ENCODE data around the gene POLL. TPM values are rescaled to one million over a fixed set of nuclear protein-coding genes. Genes with fewer than 3 reads are reported as not detected.
"Not testable (repeated sequence)": the region's sequence is repeated elsewhere in the genome, so short reads cannot be mapped to it uniquely, and the experiment has no call there.

Gene POLL
- polyA plus RNA-seq (2012; ENCODE audit: insufficient read depth, insufficient read length, low read depth), result 27.9 TPM

DNA sequence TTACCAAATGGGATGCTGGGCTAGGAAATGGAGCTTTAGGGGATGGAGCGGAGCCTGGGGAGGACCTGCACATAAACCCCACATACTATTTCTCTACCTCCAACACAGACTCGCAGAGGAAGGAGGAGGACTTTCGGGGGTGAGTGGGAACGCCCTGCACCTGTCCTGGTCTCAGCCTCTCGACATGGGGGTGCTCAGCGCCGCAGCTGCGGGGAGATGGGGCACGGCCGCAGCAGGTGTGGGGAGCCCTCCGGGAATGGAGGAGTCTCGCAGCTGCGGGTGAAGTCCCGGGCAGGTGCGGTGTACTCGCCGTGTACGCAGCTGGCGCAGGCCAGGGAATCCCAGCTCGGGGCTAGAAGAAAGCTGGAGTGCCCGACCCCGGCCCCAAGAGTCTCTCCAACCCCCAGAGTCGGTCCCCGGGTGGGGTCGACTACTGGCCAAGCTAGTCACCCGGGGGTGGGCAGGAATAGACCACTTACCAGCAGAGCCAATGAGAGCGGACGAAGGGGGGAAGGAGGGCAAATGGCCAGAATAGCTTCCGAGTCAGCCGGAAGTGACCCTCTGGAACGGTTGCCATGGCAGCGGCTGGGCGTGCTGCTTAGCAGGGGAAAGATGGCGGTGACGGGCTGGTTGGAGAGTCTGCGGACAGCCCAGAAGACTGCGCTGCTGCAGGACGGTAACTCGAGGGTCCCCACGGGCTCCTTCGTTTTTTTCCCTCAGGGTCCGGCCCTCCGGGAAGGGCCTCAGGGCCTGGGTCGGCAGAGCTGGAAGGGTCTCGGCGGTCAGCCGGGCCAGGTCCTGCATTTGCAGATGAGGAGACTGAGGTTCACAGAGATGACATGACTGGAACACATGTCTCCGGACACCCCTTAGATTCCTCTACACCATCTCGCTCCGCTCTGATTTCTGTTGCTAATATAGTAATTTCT, at the start of gene POLL, which contains the start of gene DPCD:
Gene POLL, minus strand, starts transcription at position 533 of the 929 bp plus-strand sequence. CDS start 897 bp downstream, outside the sequence.
Gene DPCD, plus strand, starts transcription at position 597 of the 929 bp plus-strand sequence. Its CDS starts 16 bp downstream, at position 613.
- peak; percentile 97 for DNase-seq
- Histone ChIP-seq H3K9me3 (no peaks in the 10 kb centered on the region), H3K27me3 (no peaks in the 10 kb centered on the region), H3K36me3 (no peaks in the 10 kb centered on the region), H3K4me3 (ENCODE audit: low read depth, low read length) (peak within 1 kb of the TSS; percentile 92), H3K4me1 (no peaks in the 10 kb centered on the region)
- TF ChIP-seq, protein P1, sequence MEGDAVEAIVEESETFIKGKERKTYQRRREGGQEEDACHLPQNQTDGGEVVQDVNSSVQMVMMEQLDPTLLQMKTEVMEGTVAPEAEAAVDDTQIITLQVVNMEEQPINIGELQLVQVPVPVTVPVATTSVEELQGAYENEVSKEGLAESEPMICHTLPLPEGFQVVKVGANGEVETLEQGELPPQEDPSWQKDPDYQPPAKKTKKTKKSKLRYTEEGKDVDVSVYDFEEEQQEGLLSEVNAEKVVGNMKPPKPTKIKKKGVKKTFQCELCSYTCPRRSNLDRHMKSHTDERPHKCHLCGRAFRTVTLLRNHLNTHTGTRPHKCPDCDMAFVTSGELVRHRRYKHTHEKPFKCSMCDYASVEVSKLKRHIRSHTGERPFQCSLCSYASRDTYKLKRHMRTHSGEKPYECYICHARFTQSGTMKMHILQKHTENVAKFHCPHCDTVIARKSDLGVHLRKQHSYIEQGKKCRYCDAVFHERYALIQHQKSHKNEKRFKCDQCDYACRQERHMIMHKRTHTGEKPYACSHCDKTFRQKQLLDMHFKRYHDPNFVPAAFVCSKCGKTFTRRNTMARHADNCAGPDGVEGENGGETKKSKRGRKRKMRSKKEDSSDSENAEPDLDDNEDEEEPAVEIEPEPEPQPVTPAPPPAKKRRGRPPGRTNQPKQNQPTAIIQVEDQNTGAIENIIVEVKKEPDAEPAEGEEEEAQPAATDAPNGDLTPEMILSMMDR (IDR thresholded peaks at IDR 0.05; ENCODE audit: low read depth, low read length), result no peak

DNA sequence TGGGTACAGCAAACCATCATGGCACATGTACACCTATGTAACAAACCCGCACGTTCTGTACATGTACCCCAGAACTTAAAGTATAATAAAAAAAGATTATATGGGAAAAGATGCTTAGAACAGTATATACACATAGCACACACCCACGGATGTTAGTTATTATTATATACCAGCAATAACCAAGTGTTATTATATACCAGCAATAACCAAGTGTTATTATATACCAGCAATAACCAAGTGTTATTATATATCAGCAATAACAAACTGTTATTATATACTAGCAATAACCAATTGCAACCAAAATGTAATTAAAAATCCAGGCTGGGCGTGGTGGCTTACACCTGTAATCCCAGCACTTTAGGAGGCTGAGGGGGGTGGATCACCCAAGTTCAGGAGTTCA, 45.5 kb upstream of the POLL start:
- not testable (repeated sequence) for H3K27me3 ChIP-seq; H3K4me3 ChIP-seq (ENCODE audit: low read depth, low read length)

DNA sequence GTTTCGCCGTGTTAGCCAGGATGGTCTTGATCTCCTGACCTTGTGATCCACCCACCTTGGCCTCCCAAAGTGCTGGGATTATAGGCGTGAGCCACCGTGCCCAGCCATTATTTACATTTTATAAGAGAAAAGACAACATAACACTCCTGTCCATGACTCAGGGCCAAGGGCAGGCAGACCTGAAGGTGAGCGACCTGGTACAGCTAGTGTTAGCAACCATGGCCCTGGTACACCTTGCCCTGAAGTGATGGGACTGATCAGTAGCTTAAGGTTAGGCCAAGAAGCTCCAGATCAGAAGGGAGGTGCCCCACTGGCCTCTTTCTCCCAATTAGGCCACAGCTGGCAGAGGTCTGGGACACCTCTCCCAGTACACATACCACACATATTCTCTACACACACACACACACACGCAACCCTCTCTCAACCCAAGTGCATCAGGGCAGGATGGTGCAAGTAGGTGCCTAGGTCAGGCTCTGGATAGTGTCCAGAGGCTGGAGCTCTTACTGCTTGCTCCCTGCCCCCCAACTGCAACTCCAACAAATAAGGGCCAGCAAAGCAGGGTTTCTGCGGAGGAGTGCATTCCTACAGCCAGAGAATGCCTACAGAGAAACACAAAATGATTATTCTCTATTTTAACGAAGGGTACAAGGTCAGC, 43.9 kb upstream of the POLL start:
- Histone ChIP-seq H3K27me3 (no peaks in the 10 kb centered on the region), H3K9me3 (no peaks in the 10 kb centered on the region), H3K36me3 (no peaks in the 10 kb centered on the region), H3K4me1 (no peaks in the 10 kb centered on the region), H3K4me3 (ENCODE audit: low read depth, low read length) (no peak overlapping the region)
- TF ChIP-seq, protein P1 (IDR thresholded peaks at IDR 0.05; ENCODE audit: low read depth, low read length), result no peak
- no peak for DNase-seq

More for the DNA sequence above, 45.5 kb upstream of the POLL start:
- not testable (repeated sequence) for H3K9me3 ChIP-seq, DNase-seq, H3K4me1 ChIP-seq, H3K36me3 ChIP-seq

DNA sequence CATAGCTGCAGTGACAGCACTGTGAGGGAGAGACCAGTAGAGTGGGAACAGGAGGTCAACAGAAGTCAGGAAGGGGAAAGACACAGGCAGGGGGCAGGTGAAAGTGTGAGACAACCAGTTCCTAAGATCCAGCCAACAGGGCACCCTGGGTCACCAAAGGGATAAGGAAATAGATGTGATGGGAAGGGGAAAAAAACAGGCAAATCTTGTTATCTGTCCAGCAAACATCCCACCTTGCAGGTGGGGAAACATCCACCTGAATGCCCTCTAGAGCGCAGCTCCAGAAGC, 42.5 kb upstream of the POLL start:
- no peaks in the 10 kb centered on the region for H3K36me3 ChIP-seq
- no peak overlapping the region for H3K4me3 ChIP-seq (ENCODE audit: low read depth, low read length)
- no peak for DNase-seq
- TF ChIP-seq, protein P1 (IDR thresholded peaks at IDR 0.05; ENCODE audit: low read depth, low read length), result no peak
- no peaks in the 10 kb centered on the region for H3K27me3 ChIP-seq
- H3K4me1 ChIP-seq, result no peaks in the 10 kb centered on the region
- H3K9me3 ChIP-seq, result no peaks in the 10 kb centered on the region

DNA sequence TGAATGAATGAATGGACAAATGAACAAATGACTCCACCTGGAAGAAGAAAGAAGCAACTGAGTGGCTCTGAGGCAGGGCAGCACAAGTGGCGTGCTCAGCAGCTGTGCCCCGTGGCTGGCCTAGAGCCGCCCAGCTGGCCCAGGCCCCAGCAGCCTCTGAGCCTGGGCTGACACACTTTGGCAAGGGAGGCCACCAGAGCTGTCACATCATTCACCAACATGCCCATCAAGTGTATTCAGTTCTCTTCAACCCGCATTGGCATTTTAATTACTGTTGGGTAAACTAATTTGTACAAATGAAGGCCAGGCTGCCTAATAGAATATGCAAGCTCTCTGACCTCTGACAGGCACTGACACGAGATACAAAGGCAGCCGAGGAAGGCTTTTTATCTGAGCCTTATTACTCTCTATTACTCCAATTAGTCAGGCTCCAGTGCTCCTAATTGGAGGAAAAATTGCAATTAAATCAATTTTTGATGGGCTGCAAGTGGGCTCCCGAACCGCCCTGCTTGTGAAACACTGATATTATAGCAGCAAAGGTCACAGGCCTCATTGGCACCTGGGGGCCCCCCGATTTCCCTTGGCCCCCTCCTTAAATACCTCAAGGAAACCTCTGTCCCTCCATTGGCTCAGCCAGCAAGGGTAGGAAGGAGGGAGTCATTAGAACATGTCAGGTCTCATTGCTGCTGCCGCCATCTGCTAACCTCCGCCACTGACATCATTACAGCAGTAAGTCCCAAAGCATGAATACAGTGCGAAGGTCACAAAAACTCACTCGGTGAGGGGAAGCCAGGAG, 42.0 kb upstream of the POLL start:
- no peak overlapping the region for H3K4me3 ChIP-seq (ENCODE audit: low read depth, low read length)
- no peaks in the 10 kb centered on the region for H3K36me3 ChIP-seq
- H3K4me1 ChIP-seq, result no peaks in the 10 kb centered on the region
- H3K9me3 ChIP-seq, result no peaks in the 10 kb centered on the region
- TF ChIP-seq, protein P1 (IDR thresholded peaks at IDR 0.05; ENCODE audit: low read depth, low read length), result no peak
- H3K27me3 ChIP-seq, result no peaks in the 10 kb centered on the region
- no peak for DNase-seq

DNA sequence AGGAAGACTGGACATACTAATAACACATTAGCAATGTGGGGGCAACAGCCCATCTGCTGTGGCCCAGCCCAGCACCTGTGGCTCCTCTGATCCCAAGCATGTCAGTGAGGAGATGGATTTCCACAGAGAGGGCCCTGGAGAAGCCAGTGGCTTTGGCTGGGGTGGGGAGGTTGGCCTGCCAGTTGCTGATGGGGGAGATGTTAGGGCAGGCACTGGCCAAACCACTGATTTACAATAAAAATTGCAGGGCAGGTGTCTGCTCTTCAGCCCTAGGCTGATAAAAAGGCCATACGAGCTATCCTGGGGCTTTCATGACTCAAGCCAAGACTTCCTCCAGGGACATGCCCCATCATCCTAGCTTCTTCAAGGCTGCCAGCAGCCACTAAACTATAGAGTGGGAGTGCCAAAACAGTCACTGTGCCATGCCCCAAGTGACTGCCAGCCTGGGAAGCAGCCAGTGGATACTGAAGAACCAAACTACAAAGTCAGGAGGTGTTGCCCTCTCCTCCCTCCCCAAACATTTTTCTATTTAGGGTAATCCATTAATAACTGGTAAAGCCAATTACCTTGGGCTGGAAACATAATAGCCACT, 37.9 kb upstream of the POLL start:
- H3K4me1 ChIP-seq, result no peaks in the 10 kb centered on the region
- no peaks in the 10 kb centered on the region for H3K36me3 ChIP-seq
- H3K9me3 ChIP-seq, result no peaks in the 10 kb centered on the region
- H3K4me3 ChIP-seq (ENCODE audit: low read depth, low read length), result no peak overlapping the region
- no peaks in the 10 kb centered on the region for H3K27me3 ChIP-seq
- TF ChIP-seq, protein P1 (IDR thresholded peaks at IDR 0.05; ENCODE audit: low read depth, low read length), result no peak
- no peak for DNase-seq
